GM19372 (cell line): ENCODE measurements around the gene OR51S1.
"Not testable (repeated sequence)": the region's sequence is repeated elsewhere in the genome, so short reads cannot be mapped to it uniquely, and the experiment has no call there.

ENCODE experiments used
- ATAC-seq: cut with Tn5 transposase; IDR thresholded peaks from one replicate; pipeline ENCODE4 v1.9.1; 2021; ENCODE audit warnings: mild to moderate bottlenecking, low read depth, moderate library complexity; ENCODE audit not compliant: unreplicated experiment

The OR51S1 gene

GRCh38 chr11:4809246-4809645, 39.8 kb downstream of the OR51S1 start:
- ATAC-seq, result no peak

- no peak for ATAC-seq
These were observed 40.5 kb downstream of the OR51S1 start for GRCh38 chr11:4808476-4808875.

- ATAC-seq, result no peak
These were observed 44.7 kb downstream of the OR51S1 start, which contains the start of gene OR52R1 for GRCh38 chr11:4804280-4804679. Gene OR52R1 (minus strand): TSS chr11:4804380. CDS start chr11:4804380, 0 bp downstream.

- not testable (repeated sequence) for ATAC-seq
These were observed 47.7 kb downstream of the OR51S1 start for GRCh38 chr11:4801316-4801715.

GRCh38 chr11:4798427-4799183, 50.4 kb downstream of the OR51S1 start:
- ATAC-seq, result no peak
